GM19438 (cell line): ENCODE results near the gene TIMM10B.

Source experiments
- ATAC-seq: cut with Tn5 transposase; IDR thresholded peaks from one replicate; pipeline ENCODE4 v1.9.1; 2021; ENCODE audit warnings: low read depth; ENCODE audit not compliant: unreplicated experiment

The TIMM10B gene

GRCh38 chr11:6481012-6481923, at the start of gene TIMM10B, which contains the start of gene ARFIP2:
Gene TIMM10B, plus strand, starts transcription at chr11:6481501. Its CDS starts 16 bp downstream, at chr11:6481517.
Gene ARFIP2, minus strand, starts transcription at chr11:6481331. Its CDS starts 910 bp downstream, at chr11:6480421.
- peak; percentile 99 for ATAC-seq

DNA sequence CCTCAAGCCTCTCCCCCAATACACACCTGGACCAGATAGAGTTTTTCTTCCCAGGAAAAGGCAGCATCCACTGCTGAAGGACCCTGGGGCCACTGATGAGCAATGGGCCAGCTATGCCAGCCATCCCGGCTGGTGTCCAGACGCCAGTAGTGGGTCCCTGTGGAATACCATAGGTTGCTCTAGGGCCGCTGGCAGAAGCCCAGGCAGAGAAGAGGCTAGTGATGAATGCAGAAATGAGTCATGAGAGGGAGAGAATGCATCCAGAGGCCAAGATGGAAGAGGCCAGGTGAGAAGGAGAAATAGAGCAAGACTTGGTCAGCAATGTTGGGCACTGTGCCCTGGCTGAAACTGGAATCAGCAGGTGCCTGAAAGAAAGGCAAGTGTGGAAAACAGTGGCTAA, 49.4 kb upstream of the TIMM10B start:
- no peak for ATAC-seq

GRCh38 chr11:6433998-6434660, 47.2 kb upstream of the TIMM10B start:
- ATAC-seq: no peak

- ATAC-seq: no peak
Measured at GRCh38 chr11:6437423-6437822, 43.9 kb upstream of the TIMM10B start.

- no peak for ATAC-seq
Measured at GRCh38 chr11:6437993-6438392, 43.3 kb upstream of the TIMM10B start.

DNA sequence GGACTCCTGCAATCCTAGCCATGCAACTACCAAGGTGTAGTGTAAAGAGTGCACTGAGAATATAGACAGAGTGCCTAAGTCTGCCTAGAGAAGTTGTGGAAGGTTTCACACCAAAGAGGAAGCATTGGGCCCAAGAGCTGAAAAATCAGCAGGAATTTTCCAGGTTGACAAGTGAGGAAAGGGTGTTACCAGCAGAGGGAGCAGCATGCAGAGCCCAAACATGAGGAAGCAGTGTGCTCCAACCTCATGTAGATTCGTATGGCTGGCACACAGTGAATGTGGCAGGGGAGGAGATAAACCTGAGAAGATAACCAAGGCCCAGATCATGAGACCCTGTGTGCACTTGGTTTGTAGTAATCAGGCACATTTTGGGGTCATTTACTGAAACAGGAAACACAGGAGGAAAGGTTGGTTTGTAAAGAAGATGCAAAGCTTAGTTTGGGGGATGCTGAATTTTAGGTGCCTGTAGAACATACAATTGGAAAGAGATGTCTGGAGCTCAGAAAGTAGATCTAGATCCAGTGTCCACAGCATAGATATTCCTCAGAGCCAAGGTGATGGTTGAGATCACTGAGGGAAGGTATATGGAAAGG, 42.2 kb upstream of the TIMM10B start:
- no peak for ATAC-seq

DNA sequence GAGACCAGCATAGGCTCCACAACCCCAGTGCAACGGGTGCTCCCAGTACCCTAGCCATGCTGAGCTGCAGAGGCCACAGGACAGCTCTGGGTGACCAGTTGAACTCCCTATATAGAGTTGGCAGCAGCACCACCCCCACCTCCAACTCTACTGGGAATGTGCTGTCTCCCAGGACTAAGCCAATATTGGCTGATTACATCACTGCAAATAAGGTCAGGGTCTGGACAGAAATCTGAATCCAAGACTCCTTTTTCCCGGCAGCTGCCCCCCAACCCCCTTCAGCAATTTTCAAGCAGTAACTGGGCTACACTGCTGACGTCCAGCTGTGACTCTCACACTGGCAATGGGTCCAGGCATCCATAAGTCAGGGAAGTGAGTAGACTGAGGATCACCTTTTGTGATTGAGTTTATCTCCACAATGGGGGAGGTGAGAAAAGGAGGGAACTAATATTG, 40.4 kb upstream of the TIMM10B start, which contains the start of gene HPX:
TSS of gene HPX (minus strand) at position 82 of the 453 bp plus-strand sequence. CDS start at position 58, 24 bp downstream.
- no peak for ATAC-seq

DNA sequence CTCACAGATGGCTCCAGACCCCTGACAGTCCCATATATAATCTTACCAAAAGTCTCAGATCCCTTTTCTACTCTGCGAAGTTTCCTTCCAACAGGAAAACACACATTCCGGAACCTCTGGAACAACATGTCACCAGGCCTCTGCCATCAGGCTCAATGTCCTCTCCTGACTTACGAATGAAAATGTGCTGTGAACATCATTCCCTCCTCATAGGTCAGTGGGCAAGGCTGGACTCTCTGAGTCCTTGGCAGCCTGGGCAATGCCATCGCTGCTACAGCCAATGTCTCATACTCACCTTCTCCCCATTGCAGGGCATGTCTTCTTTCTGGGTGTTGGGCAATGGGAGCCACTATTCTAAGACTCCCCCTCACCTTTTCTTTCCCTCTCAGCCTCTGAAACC, 38.9 kb upstream of the TIMM10B start:
- ATAC-seq: no peak

- ATAC-seq: peak; percentile 90
Measured at GRCh38 chr11:6443269-6444003, 37.9 kb upstream of the TIMM10B start.

DNA sequence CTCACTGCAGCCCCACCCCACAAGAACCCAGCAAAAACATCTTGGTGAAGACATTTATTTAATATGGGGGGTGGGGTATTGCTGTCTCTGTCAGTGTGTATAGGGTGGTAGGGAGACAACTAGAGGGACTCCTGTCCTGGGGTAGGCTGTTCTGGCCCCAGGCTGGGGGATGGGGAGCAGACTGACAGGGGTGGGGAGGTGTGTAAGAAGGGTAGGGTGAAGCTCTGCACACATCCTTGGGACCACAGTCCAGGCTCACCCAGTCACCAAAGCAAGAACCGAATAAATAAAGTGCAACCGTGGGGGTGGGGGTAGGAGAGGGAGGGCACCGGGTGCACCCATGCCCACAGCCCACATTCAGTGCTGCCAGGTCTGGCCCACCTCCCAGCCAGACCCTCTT, 32.7 kb upstream of the TIMM10B start:
- ATAC-seq: no peak

GRCh38 chr11:6452219-6452618, 29.1 kb upstream of the TIMM10B start:
- no peak for ATAC-seq

GRCh38 chr11:6453152-6453551, 28.1 kb upstream of the TIMM10B start:
- ATAC-seq: no peak

- ATAC-seq: no peak
Measured at GRCh38 chr11:6455070-6455469, 26.2 kb upstream of the TIMM10B start.

DNA sequence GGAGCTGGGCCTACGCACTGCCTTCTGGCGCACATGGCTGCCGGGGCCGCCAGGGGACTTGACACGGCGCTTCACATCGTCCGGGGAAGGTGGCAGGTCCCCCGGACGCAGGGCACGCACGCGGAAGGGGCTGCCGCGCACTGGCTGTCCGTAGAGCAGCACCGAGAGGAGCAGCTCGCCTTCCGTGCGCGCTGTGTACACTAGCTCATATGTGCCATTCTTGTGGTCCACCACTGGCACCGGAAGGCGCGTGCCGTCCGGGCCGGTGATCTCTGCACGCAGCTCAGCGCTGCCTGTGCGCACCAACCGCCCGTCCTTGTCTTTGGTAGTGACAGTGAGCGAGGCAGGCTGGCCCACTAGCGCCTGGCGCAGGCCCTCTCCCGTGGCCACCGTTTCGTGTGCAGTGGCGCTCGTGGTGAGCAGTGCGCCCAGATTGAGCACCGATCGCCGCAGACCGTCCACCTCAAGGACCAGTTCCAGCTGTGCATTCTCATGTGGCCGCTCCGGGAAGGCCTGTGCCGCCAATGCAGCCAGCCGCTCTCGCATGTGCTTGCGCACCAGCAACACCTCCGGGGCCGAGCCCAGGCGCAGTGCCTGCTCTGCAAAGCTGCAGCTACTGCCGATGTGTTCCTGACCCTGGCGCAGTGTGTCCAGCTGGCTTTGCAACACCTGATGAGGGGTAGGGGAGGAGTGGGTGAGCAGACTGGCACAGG, 24.8 kb upstream of the TIMM10B start:
- no peak for ATAC-seq

DNA sequence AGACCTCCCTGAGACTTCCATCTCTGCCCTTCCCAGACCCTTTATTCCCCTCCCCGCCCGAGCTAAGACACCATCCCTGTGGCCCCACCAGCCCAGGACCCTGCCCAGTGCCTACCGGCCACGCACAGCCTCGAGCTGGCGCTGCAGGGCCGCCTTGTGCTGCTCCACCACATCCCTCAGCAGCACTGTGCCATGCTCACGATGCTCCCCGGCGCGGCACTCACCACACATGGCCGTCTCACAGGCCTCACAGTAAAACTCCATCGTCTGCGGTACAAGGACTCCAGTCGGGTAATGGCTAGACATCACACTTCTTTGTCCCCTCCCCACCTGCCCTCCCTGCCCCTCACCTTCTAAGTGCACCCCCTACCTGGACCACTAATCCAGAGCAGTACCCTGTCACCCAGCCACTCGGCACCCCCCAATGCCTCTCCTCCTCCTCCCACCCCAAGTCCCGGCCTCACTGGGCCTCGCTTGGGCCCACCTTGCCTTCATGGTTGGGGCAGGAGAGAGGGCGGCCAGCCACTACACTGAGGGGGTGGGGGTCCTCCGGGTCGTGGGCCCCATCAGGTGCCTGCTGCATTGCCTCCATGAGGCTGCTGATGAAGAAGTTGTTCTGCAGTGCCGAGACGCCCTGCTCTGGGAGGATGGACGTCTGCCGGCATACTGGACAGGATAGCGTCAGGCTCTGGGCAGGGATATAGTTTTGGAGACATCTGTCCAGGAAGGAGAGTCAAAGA, 23.6 kb upstream of the TIMM10B start:
- no peak for ATAC-seq

- ATAC-seq: no peak
Measured at GRCh38 chr11:6458352-6459098, 22.8 kb upstream of the TIMM10B start.

DNA sequence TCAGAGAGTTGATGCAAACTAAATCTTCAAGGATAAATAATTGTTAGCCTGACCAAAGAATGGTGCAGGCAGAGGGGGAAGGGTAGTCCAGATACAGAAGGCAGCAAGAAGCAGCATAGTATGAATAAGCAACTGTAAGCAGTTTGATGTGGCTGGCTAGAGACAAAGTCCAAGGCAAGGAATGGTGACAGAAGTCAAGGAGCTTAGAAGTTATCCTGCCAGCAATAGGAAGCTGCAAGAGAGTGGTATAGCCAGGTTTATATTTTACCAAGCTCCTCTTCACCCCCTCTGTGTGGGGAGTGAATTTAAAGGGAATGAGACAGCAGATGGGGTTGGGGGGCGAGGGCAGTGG, 22.2 kb upstream of the TIMM10B start:
- no peak for ATAC-seq

- peak; percentile 78 for ATAC-seq
Measured at GRCh38 chr11:6468712-6469495, 12.4 kb upstream of the TIMM10B start.
